ENCODE results near the gene GARIN5A. TPM values are rescaled to one million over a fixed set of nuclear protein-coding genes. Genes with fewer than 3 reads are reported as not detected.

The GARIN5A gene
- total RNA-seq, 2 donors from 2014 or later, result 1.0 TPM; not detected in 1

DNA sequence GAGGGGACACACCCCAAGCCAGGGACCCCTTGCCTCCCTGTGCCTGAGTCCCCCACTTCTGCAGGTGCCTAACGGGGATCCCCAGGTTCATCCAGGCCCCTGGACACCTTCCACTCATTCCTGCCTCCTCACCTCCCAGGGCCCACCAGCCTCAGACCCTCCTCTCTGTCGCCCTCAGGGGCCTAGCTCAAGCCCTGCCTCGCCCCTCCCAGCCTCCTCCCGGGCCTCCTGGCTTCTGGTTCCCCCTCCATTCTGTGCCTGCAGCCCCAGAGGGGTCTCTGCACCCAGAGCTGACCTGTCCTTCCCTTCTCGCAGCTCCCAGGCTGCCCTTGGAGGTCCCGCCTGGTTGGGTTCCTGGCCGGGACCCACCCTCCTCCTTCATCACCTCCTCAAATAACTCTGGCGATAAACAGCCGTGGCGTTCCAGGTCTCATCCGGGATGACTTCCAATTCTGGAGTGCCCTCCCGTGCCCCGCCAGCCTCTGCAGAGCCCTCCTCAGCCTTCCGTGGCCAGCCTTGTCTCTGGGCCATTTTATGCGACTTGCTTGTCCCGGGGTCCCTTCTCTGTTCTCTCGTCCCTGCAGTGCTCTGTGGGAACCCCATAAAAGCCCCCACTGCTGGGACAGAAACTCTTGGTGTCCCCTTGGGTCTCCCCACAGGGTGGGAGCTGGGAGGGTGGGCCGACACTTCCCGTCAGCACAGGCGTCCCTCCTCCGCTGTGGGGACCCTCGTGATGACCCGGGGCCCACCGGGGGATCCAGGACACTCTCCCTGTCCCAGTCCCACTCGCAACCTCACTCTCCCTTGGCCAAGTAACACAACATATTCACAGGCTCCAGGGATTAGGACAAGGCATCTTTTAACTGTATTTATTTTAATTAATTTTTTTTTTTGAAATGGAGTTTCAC lies 25.2 kb upstream of the GARIN5A start:
- no peak for DNase-seq
- Histone ChIP-seq H3K27me3 (no peaks in the 10 kb centered on the region), H3K27ac (no peak overlapping the region), H3K4me3 (no peak overlapping the region), H3K36me3 (replicated peaks in 1 of 2; ENCODE audit: insufficient read depth in 1 of 2, low read depth in 2 of 2) (no peaks in the 10 kb centered on the region), H3K9me3 (no peaks in the 10 kb centered on the region), H3K4me1 (peaks cover 3% of the 10 kb centered on the region)
- WGBS, 2 donors, result 81 to 89% methylated on average over 16 to 25 of the region's 25 CpGs
- intact Hi-C loops (cut with DNase I), result no loop called here
- ATAC-seq, result no peak
- TF ChIP-seq CTCF (IDR thresholded peaks at IDR 0.05), result no peak
- TF ChIP-seq POLR2A (IDR thresholded peaks at IDR 0.05), result no peak

DNA sequence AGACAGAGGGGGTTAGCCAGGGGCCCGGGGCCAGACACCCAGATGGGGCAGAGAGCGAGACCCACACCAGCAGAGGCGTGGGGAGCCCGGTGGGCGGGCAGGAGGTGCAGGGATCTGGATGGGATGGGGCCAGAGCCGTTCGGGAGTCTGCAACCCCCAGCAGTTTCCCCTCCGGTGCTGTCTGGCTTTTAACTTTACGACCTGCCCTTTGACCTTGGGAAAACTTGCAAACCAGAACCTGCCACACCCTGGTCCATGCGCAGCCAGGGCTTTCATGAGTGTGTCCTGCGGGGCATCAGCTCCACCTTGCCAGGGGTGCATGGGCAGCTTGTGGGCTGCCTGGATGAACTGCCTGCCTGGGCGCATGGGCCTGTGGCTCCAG lies 24.5 kb upstream of the GARIN5A start:
- ATAC-seq (no peak), DNase-seq (no peak)
- Histone ChIP-seq H3K9me3 (no peaks in the 10 kb centered on the region), H3K4me1 (peaks cover 9% of the 10 kb centered on the region), H3K36me3 (replicated peaks in 1 of 2; ENCODE audit: insufficient read depth in 1 of 2, low read depth in 2 of 2) (no peaks in the 10 kb centered on the region), H3K27ac (no peak overlapping the region), H3K4me3 (no peak overlapping the region), H3K27me3 (no peaks in the 10 kb centered on the region)
- intact Hi-C loops (cut with DNase I), result no loop called here
- TF ChIP-seq POLR2A (IDR thresholded peaks at IDR 0.05) (no peak), CTCF (IDR thresholded peaks at IDR 0.05) (no peak)
- WGBS, 2 donors, result 77 to 86% methylated on average over 10 to 12 of the region's 12 CpGs

GRCh38 chr19:50500753-50501151 lies 24.1 kb upstream of the GARIN5A start:
- TF ChIP-seq POLR2A (IDR thresholded peaks at IDR 0.05) (no peak), CTCF (IDR thresholded peaks at IDR 0.05) (no peak)
- Histone ChIP-seq H3K4me3 (no peak overlapping the region), H3K9me3 (no peaks in the 10 kb centered on the region), H3K27ac (no peak overlapping the region), H3K27me3 (no peaks in the 10 kb centered on the region), H3K4me1 (peaks cover 9% of the 10 kb centered on the region), H3K36me3 (replicated peaks in 1 of 2; ENCODE audit: insufficient read depth in 1 of 2, low read depth in 2 of 2) (no peaks in the 10 kb centered on the region)
- no peak for DNase-seq
- intact Hi-C loops (cut with DNase I), result no loop called here
- 77 to 78% methylated on average over 4 to 7 of the region's 10 CpGs for WGBS, 2 donors
- ATAC-seq, result peak; percentile 3

DNA sequence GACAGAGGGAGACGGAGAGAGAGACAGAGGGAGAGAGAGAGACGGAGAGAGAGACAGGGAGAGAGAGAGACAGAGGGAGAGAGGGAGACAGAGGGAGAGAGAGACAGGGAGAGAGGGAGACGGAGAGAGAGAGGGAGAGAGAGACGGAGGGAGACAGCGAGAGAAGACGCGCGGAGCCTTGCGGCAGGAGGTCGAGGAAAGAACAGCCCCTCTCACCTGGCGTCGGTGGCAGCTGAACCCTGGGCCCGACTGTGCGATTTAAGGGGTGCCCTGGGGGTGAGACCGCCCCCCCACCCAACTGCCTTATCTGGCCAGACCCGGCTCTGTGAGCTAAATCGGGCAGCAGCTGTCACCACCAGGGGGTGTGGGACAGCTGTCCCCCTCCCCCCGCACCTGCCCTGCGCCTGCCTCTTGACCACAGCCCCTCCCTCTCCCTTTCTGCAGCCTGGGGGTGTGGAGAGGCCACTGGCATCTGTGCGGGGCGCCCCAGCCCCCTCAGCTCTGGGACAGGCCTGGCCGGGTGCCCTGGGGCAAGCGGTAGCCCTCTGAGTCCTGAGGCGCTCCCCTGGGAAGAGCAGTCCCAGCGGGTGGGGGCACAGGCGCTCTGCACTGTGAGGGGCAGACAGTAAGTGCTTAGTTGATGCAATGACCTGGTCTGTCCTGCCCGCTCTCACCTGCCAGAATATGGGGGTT lies 23.6 kb upstream of the GARIN5A start:
- intact Hi-C loops (cut with DNase I), result no loop called here
- DNase-seq, result no peak
- no peaks in the 10 kb centered on the region for H3K9me3 ChIP-seq
- peaks cover 9% of the 10 kb centered on the region for H3K4me1 ChIP-seq
- ATAC-seq, result peak; percentile 20
- TF ChIP-seq POLR2A (IDR thresholded peaks at IDR 0.05), result no peak
- TF ChIP-seq CTCF (IDR thresholded peaks at IDR 0.05), result no peak
- H3K4me3 ChIP-seq, result no peak overlapping the region
- 49 to 51% methylated on average over 22 to 26 of the region's 27 CpGs for WGBS, 2 donors
- no peaks in the 10 kb centered on the region for H3K27me3 ChIP-seq
- H3K27ac ChIP-seq, result no peak overlapping the region
- H3K36me3 ChIP-seq (replicated peaks in 1 of 2; ENCODE audit: insufficient read depth in 1 of 2, low read depth in 2 of 2), result no peaks in the 10 kb centered on the region
